22Rv1 (cell line): ENCODE data around the gene KIF7.

Experiments used
- H3K27ac ChIP-seq: fragments of 450-650 bp; 2 replicates; pipeline ENCODE4 v1.5.1; 2017
- ZFX ChIP-seq: fragments of 450-650 bp; IDR thresholded peaks from 2 replicates; pipeline ENCODE4 v1.6.1; 2017; ENCODE audit warnings: antibody characterized with exemption, borderline replicate concordance
- TF ChIP-seq, protein P1 (sequence below): fragments of 450-650 bp; IDR thresholded peaks from 2 replicates; pipeline ENCODE4 v1.5.1; 2017; ENCODE audit warnings: mild to moderate bottlenecking

KIF7 gene

GRCh38 chr15:89645680-89646079 lies 9.6 kb downstream of the KIF7 start:
- TF ChIP-seq, protein P1, sequence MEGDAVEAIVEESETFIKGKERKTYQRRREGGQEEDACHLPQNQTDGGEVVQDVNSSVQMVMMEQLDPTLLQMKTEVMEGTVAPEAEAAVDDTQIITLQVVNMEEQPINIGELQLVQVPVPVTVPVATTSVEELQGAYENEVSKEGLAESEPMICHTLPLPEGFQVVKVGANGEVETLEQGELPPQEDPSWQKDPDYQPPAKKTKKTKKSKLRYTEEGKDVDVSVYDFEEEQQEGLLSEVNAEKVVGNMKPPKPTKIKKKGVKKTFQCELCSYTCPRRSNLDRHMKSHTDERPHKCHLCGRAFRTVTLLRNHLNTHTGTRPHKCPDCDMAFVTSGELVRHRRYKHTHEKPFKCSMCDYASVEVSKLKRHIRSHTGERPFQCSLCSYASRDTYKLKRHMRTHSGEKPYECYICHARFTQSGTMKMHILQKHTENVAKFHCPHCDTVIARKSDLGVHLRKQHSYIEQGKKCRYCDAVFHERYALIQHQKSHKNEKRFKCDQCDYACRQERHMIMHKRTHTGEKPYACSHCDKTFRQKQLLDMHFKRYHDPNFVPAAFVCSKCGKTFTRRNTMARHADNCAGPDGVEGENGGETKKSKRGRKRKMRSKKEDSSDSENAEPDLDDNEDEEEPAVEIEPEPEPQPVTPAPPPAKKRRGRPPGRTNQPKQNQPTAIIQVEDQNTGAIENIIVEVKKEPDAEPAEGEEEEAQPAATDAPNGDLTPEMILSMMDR = no peak
- TF ChIP-seq ZFX = no peak
- H3K27ac ChIP-seq = no peak overlapping the region

- no peak for TF ChIP-seq ZFX
- TF ChIP-seq, protein P1 = no peak
- H3K27ac ChIP-seq = no peak overlapping the region
These were observed 13.2 kb downstream of the KIF7 start for GRCh38 chr15:89642106-89642505.

DNA sequence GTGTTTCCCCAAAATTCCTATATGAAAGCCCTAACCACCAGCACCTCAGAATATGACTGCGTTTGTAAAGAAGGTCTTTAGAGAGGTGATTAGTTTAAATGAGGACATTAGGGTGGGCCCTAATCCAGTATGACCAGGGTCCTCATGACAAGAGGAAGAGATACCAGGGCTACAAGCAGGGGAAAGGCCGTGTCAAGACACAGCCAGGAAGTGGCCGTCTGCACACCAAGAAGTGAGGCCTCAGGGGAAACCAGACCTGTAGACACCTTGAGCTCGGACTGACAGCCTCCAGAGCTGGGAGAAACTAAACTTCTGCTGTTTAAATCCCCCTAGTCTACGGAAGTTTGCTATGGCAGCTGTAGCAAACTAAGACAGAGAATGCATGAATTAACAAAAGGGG lies 14.2 kb downstream of the KIF7 start:
- TF ChIP-seq, protein P1 = no peak
- TF ChIP-seq ZFX = no peak
- no peak overlapping the region for H3K27ac ChIP-seq

DNA sequence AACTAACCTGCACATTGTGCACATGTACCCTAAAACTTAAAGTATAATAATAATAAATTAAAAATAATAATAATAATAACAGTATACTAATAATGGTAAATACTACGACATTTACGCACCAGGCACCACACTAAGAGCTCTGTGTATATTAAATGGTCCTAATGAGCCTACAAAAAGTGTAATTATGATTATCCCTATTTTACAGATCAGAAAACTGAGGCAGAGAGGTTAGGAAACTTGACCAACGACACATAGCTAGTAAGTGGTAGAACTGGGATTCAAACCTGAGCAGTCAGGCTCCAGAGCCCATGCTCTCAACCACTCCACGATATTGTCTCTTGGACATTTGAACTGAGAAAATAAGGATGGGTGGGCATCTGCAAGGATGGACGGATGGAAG lies 15.0 kb downstream of the KIF7 start:
- TF ChIP-seq, protein P1 = no peak
- no peak for TF ChIP-seq ZFX
- no peak overlapping the region for H3K27ac ChIP-seq

- H3K27ac ChIP-seq = no peak overlapping the region
- TF ChIP-seq, protein P1 = no peak
- no peak for TF ChIP-seq ZFX
These were observed 21.7 kb downstream of the KIF7 start for GRCh38 chr15:89633585-89633984.

DNA sequence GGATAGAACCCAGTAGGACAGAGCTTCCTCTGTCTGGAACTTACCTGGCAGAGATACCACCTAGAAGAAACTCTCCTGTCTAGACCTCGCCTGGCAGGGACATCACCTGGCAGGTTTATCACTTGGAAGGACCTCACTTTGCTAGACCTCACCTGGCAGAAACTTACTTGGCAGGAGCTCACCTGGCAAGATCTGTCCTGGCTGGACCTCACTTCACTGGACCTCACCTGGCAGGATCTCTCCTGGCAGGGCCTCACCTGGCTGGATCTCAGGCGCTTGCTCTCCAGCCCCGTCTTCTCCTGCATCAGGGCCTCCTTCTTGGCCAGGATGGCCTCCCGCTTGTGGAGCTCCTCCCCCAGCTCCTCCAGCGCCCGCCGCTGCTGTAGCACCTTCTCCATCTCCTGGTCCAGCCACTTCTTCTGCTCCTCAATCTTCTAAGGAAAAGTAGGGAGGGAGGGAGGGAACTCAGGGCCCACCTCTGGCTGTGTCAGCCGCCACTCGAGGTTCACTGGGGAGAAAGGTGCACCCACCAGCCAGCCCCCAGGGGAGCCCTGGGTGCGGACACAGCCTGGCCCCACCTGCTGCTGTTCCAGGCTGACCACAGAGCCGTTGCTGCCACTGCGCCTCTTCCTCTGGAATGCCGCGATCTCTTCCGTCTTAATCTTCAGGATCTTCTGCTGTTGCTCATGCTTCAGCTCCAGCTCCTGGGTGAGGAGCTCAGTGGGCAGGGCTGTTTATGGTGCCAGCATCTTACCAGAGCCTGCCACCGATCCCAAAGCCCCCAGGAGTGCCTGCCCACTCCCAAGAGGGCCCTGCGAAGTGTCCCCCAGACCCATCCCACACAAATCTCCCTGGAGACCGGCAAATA lies 22.5 kb downstream of the KIF7 start:
- H3K27ac ChIP-seq = no peak overlapping the region
- no peak for TF ChIP-seq ZFX
- TF ChIP-seq, protein P1 = no peak

- TF ChIP-seq ZFX = no peak
- TF ChIP-seq, protein P1 = no peak
- H3K27ac ChIP-seq = no peak overlapping the region
These were observed 23.4 kb downstream of the KIF7 start for GRCh38 chr15:89631902-89632264.
